HG02759 (cell line): ENCODE data around the gene ALDH16A1.
A peak's percentile ranks its signal among the peaks of the same experiment; 100 is the strongest.
"Not testable (repeated sequence)": the region's sequence is repeated elsewhere in the genome, so short reads cannot be mapped to it uniquely, and the experiment has no call there.

Source experiments
- ATAC-seq: cut with Tn5 transposase; IDR thresholded peaks from one replicate; pipeline ENCODE4 v1.9.1; 2021; ENCODE audit warnings: mild to moderate bottlenecking, moderate library complexity; ENCODE audit not compliant: unreplicated experiment

The ALDH16A1 gene

GRCh38 chr19:49439836-49440235 is 13.2 kb upstream of the ALDH16A1 start:
- ATAC-seq, result no peak

GRCh38 chr19:49440439-49441209 is 12.4 kb upstream of the ALDH16A1 start:
- no peak for ATAC-seq

- ATAC-seq, result no peak
Observed at GRCh38 chr19:49441210-49441959, 11.6 kb upstream of the ALDH16A1 start, which contains the start of gene SLC17A7. Gene SLC17A7, minus strand, starts transcription at chr19:49441527. Its CDS starts 148 bp downstream, at chr19:49441379.

DNA sequence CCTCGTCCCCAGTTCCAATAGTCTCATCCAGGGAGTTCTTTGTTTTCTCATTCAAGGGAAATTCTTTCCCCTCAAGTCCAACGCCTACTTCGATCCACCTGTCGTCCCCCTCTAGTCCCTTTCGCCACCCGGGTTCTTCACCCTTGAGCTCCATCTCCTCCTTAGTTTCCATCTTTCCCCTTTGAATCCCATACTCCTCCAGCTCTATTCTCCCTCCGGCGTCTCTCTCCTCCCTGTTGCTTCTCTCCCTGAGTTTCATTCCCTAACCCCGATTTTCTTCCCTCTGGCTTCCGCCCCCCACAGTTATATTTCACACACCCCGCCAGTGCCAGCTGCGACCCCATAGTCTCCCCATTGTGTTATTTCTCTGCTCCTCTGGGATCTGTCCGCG is 11.1 kb upstream of the ALDH16A1 start:
- no peak for ATAC-seq

DNA sequence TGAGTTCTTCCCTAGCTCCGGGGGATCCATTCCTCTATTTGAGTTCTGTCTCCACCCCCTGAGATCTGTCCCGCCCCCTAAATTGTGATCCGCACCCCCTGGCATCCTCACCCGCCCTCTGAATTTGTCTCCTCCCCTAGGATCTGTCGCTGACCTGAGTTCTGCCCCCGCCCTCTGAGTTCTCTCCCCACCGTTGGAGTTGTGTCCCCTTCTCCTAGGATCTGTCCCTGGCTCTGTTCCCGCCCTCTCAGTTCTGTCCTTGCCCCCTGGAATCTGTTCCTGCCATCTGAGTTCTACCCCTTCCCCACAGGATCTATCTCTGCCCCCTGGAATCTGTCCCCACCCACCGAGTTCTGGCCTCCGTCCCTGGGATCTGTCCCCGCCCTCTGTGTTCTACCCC is 10.7 kb upstream of the ALDH16A1 start:
- no peak for ATAC-seq

GRCh38 chr19:49442771-49443365 is 10.2 kb upstream of the ALDH16A1 start:
- ATAC-seq, result peak; percentile 19

GRCh38 chr19:49443366-49444099 is 9.5 kb upstream of the ALDH16A1 start:
- ATAC-seq, result peak; percentile 83

DNA sequence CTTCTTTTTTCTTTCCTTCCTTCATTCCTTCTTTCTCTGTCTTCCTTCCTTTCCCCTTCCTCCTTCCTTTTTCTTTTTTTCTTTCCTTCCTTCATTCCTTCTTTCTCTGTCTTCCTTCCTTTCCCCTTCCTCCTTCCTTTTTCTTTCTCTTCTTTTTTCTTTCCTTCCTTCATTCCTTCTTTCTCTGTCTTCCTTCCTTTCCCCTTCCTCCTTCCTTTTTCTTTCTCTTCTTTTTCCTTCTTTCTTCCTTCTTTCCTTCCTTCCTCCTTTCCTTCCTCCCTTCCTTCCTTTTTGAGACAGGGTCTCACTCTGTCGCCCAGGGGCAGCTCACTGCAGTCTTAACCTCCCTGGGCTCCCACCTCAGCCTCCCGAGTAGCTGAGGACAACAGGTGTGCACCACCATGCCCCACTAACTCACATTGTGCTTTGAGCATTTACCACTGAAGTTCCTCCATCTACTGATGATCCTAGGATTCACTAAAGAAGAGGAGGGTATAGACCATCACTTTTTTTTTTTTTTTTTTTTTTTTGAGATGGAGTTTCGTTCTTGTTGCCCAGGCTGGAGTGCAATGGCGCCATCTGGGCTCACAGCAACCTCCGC is 8.8 kb upstream of the ALDH16A1 start:
- not testable (repeated sequence) for ATAC-seq

DNA sequence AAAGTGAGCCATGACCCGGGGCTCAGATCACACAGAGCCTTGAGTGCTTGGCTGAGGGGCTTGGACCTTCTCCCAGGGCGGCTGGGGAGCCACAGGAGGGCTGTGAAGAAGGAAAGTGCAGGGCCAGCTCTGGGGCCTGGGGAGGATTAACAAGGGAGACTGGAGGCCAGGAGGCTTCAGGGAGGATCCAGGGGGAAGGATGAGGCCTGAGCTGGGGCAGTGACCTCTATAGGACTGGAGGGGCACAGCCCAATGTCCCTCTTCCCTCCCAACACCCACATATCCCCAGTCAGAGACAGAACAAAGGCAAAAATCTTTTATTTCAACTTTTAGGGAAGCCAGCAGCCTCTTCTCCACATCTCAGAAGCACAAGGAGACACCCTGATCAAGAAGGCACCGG is 7.0 kb upstream of the ALDH16A1 start:
- no peak for ATAC-seq

DNA sequence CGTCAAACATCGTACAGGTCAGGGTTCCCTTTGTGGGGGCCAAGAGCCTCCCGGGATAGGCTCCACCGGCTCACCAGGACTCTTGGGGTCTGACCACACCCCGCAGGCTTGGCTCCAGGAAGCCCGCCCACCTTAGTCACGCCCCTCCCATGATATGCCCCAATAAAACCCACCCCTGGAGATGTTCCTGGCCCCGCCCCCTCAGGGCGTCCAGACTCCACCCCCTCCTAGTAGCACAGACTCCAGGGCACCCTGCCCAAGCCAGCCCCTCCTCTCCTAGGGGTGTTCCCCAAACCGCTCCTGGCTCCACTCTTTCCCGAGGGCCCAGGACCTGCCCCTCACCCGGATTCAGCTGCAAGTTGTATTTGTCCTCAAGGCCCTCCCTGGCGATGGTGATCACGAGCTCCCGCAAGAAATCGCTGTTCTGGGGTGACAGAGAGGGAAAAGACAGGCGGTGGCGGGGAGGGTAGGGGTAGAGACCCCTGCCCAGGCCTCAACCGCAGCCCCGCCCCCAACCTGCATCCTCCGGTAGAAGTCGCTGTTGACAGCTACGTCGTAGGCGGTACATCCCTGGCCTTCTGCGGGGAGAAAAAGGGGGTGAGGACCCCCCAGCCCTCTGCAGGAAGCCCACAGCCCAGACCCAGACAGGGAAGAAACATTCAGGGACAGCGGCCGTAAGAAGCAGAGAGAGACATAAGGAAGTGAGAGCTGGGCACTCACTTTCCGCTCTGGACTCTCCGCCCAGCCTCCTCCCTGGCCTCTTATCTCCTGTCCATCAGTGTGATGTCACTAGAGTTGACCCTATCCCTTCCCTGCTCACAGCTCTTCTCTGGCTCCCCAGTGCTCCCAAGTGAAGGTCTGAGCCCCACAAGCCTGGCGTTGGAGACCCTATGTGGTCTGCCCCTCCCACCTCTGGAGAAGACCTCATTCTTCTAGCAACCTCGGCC is 5.3 kb upstream of the ALDH16A1 start:
- ATAC-seq, result no peak

GRCh38 chr19:49448432-49448786 is 4.6 kb upstream of the ALDH16A1 start:
- ATAC-seq, result no peak

- no peak for ATAC-seq
Observed at GRCh38 chr19:49450405-49450804, 2.6 kb upstream of the ALDH16A1 start.

DNA sequence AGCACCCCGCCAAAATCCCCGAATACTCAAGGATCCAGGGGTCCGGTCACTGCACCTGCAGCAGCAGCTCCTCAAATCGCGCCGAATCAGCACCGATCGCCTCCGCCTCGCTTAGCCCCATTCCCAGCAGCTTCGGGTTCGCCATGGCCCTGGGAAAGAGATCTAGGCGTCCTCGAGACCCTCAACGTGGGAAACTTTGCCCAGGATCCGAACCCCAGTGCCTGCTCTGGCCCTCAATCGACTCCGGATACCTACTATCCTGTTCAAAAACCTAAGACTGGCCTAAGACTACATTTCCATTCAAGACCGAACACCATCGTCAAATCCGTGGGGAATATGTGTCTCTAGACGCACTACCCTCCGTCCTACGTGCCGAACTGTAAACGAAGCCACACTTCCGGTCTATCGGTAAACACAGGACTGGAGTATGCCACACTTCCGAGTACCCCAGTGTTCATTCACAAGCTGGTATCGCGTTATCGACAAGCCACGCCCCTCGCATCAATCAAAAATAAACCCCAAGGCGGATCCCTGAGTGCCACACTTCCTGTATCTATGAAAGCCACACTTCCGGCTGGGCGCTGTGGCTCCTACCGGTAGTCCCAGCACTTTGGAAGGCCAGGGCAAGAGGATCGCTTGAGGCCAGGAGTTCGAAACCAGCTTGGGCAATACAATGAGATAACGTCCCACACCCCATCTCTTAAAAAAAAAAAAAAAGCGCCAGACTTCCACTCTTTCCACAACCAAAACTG is 1.4 kb upstream of the ALDH16A1 start, which contains the start of gene PIH1D1:
TSS of gene PIH1D1 (minus strand) at position 385 of the 752 bp plus-strand sequence. CDS start at position 145, 240 bp downstream.
- peak; percentile 59 for ATAC-seq

GRCh38 chr19:49453757-49454240 is 774 bp downstream of the ALDH16A1 start:
- no peak for ATAC-seq

- no peak for ATAC-seq
Observed at GRCh38 chr19:49455773-49456172, 2.7 kb downstream of the ALDH16A1 start.

GRCh38 chr19:49456326-49456725 is 3.3 kb downstream of the ALDH16A1 start:
- no peak for ATAC-seq

GRCh38 chr19:49458567-49458903 is 5.5 kb downstream of the ALDH16A1 start:
- no peak for ATAC-seq

GRCh38 chr19:49459388-49459787 is 6.4 kb downstream of the ALDH16A1 start:
- ATAC-seq, result no peak

DNA sequence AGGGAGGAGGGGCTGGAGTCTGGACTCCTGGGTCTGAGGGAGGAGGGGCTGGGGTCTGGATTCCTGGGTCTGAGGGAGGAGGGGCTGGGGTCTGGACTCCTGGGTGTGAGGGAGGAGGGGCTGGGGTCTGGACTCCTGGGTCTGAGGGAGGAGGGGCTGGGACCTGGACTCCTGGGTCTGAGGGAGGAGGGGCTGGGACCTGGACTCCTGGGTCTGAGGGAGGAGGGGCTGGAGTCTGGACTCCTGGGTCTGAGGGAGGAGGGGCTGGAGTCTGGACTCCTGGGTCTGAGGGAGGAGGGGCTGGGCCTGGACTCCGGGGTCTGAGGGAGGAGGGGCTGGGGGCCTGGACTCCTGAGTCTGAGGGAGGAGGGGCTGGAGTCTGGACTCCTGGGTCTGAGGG is 8.1 kb downstream of the ALDH16A1 start:
- not testable (repeated sequence) for ATAC-seq
